HG02678 (cell line): ENCODE measurements around the gene TM4SF4.

Experiments used
- ATAC-seq: cut with Tn5 transposase; IDR thresholded peaks from one replicate; pipeline ENCODE4 v1.9.1; 2021; ENCODE audit warnings: mild to moderate bottlenecking, moderate library complexity; ENCODE audit not compliant: unreplicated experiment

Gene TM4SF4

DNA sequence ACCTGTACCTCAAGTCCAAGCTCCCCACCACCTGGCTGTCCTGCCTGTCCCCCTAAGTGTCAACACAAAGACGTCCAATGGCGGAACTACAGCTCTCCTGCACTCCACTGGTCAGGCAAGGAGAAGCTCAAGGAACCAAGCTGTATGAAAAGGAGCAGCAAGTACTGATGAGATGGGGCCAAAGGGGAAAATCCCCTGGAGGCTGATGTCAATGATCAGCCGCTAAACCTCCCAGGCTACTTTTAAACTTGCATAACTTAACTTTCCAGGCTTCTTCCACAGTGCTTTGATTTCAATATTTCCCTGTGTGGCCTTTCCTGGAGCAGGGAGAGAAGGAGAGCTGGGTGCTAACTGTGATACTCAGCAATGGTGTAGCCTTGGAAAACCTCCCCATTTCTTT lies 35.0 kb downstream of the TM4SF4 start:
- no peak for ATAC-seq

DNA sequence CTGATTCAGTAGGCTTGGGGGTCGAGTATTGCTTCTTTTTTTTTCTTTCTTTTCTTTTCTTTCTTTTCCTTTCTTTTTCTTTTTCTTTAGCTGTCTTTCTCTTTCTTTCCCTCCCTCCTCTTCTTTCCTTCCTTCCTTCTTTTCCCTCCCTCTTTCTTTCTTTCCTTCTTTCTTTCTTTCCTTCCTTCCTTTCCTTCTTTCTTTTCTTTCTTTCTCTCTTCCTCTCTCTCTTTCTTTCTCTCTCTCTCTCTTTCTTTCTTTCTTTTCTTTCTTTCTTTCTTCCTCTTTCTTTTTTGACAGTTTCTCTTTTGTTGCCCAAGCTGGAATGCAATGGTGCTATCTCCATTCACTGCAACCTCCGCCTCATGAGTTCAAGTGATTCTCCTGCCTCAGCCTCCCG lies 36.0 kb downstream of the TM4SF4 start:
- no peak for ATAC-seq

DNA sequence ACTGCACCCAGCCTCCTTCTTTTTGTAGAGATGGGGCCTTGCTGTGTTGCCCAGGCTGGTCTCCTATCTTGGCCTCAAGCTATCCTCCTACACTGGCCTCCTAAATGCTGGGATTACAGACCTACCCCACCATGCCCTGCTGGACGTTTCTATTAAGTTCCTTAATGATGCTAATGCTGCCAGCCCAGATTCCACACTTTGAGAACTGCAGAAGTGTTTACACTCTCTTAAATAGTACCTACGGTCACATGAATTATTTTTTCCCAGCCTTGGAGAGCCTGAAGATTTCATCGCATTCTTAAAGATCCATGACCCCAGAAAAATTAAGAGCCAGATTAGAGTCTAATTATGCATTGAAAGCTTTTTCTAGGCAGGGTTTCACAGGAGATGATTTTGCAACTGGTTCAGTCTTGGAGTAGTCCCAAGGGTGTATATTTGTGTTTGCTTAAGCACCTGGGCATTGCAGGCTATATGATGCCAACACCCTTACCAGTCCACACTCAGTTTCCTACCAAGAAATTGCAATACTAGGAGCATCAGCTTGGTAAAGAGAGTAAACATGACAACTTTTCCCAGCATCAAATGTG lies 36.6 kb downstream of the TM4SF4 start:
- ATAC-seq: no peak

DNA sequence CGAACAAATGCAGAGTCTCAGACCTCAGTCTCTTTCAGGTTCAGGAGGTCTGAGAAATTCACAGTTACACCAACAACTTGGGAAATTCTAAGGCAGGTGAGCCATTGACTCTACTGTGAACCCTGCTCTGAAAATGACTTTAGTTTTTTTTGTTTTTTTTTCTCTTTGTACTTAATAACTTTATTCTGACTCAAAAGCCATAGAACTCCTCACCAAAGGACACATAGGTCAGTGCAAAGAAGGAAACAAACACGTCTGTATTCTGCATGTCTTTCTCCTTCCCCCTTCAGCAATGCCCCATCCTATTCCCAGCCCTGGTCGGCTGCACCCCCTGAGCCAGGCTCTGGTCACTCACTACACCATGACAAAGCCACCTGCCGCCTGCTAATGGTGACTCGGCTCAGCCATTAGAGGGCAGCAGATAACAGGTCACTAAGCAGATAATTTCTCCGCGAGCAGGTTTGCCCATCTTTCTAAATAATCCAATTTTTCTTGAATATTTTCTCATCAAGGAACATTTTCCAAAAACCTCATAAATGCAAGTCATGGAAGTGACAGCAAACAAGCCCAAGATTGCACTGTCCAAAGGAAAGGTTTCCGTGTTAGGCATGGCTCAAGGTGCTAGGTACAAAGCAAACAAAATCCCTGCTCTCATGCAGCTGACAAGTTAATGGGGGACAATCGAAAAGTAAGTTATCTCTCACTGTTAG lies 37.7 kb downstream of the TM4SF4 start:
- ATAC-seq: peak; percentile 82

DNA sequence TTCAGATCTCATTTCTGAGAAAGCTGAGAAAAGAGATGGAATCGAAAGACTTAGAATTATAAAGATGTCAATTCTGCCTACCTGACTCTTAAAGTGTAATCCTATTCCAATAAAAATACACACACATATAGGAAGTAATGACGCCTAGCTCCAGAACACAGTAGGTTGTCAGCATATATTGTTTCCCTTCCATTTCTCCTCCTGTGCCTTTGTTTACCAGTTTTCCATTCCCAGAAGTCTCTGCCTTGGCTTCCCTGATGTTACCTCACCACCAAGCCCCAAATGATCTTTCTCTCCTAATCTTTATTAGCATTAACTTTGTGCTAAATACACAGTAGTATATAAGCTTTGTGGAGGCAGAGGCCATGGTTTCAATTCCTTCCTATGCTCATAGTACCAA lies 40.0 kb downstream of the TM4SF4 start:
- no peak for ATAC-seq

DNA sequence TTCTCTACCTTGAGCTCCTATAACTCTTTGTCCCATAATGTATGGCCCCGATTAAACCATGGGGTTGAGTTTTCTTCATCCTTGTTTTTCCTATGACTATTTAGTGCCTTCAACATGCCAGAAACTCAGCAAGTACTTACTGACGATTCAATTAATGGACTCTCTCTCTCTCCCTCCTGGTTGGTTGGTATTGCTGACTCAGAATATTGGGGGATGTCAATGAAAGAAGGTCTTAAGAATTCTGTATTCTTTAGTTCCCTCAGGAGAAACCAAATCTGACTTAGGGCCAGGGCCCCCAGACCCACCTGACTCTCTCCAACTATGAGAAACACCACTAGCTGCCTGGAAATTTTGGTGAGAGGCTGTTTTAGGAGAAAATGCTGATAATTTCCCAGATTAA lies 40.8 kb downstream of the TM4SF4 start:
- no peak for ATAC-seq

DNA sequence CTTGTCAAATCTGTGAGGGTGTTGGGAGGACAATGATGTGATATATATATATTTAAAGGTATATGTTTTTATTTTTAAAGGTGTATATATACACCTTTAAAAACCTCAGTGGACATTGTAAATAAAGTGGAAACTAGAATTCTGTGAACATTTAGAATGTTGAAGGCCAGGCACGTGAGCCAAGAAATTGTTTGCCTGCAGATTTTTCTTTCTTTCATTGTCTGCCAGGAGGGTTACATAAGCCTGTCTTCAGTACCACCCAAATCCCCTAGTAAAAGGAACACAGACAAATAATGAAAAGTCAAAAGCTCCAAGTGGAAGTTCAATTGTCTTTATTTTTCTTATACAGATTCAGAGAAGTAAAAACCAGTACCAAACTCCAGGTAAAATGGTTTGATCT lies 42.4 kb downstream of the TM4SF4 start:
- ATAC-seq: no peak

DNA sequence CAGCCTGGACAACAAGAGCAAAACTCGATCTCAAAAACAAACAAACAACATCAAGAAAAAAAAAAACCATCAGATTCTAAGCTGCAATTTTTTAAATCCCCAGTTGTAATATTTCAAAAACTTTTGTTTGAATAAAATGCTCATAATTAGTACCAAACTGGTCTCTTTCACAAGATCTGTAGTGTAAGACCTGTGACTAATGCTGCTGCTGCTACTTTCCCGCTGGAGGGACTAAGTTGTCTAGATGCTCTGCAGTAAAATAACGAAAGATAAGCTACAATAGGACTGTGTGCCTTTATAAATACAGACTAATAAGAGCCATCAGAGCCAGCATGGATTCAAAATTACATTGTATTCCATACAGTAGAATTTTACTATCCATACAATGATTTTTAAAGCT lies 45.4 kb downstream of the TM4SF4 start:
- ATAC-seq: no peak

DNA sequence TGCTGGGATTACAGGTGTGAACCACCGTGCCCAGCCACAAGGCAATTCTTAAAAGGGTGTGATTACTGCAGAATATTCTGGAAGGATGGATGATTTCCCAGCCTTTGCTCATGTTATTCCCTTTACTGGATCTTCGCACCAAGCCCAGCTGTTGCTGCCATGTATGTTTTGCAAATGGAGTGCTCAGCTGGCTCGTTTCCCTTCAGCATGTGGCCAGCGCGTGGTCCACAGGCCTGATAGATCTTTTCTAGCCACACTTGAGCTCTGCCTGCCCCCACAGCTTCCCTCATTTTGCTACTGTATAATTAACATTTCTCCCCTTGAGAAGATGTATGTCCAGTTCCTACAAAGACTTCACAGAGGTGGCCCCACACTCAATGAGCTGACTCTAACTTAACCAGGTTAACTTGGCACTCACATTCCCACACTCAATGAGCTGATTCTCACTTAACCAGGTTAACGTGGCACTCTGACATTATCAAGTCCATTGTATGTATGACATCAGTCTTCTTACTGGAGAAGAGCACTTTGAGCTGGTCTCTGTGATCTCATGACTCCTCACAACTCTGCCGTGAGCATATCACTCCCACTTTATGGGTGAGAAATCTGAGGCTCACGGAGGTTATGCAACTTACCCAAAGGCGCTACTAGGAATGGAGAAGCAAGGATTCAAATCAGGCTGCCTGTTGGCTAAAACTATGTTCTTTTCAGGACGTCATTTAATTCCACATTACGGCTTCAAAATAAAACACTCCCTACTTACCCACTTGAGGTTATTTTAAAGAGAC lies 49.2 kb downstream of the TM4SF4 start:
- ATAC-seq: no peak

DNA sequence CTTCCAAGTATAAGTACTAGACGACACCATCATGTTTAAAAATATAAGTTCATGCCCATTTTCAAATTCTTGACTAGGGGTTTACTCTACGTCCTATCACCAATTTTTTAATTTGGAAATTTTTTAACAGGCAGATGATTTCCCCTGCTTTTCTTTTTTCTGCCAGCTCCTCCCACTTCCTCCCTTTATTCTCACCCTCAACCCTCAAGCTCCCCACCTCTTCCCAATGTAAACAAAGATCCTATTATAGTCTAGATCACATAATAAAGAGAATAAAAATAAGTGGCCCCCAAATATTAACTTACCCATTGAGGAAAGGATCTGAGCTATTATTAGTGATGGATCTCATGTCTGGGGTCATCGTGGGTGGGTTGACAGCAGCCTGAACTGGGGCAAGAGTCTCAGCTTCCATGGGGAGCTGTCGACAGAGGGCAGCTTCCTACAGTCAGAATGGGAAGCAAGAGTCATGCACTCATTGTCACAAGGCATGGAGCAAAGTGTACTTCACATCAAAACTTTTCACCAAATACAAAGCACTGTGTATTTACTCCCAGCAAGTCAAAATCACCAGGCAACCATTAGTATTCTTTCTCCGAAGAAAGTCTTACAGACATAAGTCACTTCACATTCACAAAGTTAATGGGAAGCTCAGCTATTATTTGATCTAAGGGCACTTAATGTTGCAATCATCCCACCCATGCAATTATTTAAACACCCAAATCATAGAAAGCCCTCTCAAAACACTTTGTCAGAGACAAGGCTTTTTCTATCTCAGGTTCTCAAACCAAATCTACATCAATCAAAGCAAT lies 53.2 kb downstream of the TM4SF4 start:
- no peak for ATAC-seq

DNA sequence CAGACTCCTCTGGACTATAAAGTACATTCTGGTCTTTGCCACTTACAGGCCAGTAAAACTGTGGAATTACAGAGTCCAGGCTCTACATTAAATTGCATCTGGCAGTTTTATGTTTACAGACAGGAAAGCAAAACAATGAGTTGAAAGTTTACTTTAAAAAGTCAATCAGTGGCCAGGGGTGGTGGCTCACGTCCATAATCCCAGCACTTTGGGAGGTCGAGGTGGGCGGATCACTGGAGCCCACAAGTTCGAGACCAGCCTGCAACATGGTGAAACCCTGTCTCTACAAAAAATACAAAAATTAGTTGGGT lies 53.8 kb downstream of the TM4SF4 start:
- no peak for ATAC-seq

DNA sequence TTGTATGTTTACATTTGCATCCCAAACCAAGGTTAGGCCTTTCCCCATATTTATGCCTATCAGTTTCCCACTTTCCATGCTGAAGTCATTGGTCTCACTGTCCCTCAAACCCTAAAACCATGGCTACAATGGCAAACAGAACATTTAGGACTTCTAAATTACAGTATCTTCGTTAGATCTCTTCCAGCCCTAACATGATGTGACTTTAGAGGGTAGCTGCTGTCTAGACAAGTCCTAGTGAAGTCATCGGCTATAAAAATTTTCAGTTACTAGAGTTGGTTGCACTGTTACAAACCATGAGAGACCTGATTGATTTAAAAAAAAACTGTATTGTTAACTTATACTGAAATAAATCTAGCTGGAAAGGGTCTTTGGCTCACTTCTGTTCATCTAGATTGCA lies 54.6 kb downstream of the TM4SF4 start:
- ATAC-seq: no peak

DNA sequence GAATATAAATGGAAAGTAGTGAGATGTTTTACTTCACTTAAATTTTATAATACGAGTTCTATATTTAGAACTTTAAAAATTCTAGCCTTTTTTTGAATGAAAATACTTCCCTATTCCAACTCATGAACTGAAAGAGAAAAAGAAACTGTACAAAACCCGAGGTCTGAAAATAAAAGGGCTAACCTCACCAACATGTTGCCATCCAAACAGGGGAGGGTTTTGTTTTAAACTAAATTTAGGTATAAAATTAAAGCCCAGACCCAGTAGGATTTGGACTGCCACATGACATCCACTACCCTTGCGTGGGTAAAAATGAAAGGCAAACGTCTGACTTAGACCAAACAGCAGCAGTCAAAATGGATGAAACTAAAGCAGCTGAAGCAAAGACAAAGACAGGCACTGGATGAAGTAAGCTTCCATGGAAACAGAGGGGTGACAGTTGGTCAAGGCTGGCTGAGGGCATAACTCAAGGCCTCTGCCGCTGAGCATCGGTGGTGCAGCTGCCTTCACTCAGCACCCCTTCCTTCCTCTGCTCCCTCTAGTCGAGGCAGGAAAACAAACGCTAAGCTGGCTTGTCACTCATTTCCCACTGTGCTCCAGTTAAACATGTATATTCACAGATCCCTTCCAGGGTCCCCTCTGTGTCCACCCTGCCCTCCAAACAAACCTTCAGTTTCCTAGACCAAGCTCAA lies 58.1 kb downstream of the TM4SF4 start:
- ATAC-seq: no peak

DNA sequence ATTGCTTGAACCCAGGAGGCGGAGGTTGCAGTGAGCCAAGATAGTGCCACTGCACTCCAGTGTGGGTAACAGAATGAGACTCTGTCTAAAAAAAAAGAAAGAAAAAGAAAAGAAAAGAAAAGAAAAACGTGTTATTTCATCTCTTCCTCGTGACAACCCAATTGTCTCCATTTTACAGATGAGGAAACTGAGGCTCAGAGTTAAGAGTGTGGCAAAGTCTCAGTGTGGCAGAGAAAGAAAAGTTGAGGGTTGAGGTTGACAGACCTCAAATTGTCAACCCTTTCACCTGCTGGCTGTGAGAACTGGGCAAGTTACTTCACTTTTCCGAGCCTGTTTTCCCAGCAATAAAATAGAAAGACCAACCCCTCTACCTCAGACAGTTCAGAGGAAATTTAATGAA lies 59.6 kb downstream of the TM4SF4 start:
- no peak for ATAC-seq

DNA sequence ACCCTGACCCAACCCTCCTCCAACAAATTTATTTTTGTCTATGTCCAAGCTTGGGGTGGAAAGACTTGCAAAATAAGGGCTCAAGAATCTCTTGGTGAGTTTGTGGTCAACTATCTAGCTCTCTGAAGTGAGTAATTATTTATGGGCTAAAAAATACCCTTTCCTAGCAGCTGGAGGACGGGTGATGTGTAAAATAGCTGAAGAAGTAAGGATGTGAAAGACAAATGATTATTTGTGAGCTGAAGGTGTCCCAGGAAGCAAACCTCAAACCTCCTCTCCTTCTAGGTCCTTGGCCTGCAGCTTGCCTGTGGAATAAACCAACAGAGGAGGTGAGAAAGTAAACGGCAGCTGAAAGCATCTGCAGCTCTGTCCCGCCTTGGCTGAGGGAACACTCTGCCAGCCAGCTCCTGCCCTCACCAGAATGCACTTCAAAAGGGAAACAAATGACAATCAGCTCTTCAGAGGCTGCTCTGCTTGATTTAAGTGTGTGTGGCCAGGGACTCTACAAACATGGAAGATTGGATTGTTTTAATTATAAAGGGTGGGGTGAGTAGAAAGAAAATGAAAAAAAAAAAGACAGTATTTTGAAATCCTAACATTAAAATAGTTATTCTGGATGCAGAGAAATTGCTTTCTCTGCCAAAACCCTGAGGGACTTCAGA lies 60.3 kb downstream of the TM4SF4 start:
- ATAC-seq: no peak

DNA sequence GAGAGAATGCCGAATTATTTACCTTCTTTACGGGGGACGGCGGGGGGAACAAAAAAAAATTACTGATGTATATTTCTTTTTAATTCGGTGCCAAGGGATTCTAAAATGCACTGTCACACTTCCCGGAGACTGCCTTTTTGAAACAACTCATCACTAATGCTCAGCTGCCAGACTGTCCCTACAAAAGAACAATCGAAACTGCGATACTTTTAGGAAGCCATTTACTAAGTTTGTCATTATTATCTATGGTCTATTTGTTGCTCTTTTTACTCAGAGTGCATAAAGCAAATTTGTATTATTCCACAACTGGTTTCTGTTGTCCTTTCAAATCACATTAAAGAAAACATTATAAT lies 60.8 kb downstream of the TM4SF4 start:
- ATAC-seq: no peak

DNA sequence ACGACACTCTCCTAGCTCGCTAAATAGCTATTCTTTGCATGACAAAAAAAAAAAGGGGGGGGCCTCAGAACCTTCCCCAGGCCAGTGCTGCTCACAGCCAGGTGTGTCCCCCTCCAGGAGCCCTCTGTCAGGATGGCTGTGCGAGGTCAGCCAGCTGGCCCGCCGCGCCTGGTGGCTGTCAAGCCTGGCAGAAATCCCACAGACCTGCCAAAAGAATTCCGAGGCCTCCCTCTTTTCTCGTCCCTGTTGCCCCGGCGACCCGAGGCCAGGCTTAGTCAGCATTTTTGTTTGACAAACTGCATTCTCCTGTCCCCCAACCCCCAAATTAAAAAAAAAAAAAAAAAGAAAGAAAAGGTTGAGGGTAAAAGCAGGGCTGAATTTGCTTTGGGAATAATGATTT lies 61.9 kb downstream of the TM4SF4 start:
- ATAC-seq: no peak

DNA sequence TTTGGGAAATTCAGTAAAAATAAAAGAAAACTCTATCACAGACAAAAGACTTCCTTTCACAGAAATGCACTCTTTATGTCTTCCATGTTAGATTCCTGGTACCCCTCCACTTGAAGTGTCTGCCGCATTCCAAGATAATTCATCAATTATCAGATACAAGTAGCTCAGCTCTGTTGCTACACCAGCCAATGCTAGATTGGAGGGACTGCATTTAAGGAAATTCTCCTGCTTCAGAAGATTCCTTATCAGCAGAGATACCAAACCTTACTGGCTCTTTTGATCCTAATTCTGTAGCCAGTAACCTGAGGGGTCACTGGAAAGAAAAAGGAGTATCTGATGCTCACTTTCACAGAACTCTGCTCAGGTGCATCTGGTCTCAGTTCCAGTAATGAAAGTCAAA lies 63.9 kb downstream of the TM4SF4 start:
- ATAC-seq: no peak

DNA sequence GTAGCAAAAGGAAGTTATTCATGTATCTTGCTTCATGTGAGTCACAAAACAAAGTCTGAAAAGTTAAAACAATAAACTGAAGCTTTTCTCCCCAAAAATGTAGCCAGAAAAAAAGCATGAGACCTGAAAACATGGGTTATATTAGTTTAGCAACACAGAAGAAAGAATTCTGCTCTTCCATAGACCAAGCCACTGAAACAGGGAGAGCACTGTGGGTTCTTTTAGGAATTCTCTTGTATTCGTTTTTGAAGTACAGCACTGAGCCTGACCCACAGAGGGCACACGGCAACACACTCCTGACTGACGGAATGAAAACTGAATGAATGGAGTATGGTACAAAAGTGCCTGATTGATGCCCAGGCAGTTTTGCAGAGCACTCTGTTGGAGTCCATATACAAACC lies 66.6 kb downstream of the TM4SF4 start:
- ATAC-seq: no peak
